COR-L47 (cell line): Measurements from ENCODE around the gene CALY.
A peak's percentile ranks its signal among the peaks of the same experiment; 100 is the strongest.

ENCODE experiments used
- DNase-seq: peaks from one replicate; lab custom pipeline; 2025; lab: John Stamatoyannopoulos, UW

The CALY gene

DNA sequence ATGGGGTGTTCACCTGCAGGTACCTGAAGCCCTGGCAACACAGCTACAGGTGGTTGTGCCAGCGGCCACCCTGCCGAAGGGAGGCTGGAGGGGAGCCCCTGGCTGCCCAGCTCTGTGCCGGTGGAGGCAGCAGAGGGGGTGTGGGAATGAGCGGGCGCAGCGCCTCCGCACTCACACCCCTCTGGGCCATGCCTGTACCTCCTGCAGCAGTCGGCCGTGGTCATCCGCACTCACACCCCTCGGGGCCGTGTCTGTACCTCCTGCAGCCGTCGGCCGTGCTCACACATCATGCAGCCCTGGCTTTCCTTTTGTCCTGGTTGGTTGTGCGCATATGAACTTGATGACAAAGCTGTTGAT lies 26.3 kb downstream of the CALY start:
- no peak for DNase-seq

DNA sequence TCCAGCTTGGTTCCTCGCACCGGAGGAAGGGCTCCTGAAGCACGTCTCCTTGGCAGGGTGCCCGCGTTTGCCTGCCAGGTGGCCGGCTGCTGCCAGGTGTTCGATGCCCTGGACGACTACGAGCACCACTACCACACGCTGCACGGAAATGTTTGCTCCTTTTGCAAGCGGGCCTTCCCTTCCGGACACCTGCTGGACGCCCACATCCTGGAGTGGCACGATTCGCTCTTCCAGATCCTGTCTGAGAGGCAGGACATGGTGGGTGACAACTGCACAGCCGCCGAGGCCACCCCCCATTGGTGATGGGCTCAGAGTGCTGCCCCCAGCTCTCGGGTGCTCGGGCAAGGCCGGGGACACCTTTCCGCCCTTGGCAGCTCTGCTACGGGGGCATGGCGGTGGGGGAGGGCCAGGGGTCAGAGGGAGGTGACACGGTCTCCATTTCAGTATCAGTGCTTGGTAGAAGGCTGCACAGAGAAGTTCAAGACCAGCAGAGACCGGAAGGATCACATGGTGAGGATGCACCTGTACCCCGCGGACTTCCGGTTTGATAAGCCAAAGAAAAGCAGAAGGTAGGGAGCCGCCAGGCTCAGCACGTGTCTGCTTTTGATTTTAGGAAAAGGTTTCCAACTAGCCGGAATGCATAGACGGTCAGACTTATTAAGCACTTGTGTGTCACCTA lies 26.8 kb downstream of the CALY start:
- DNase-seq: peak; percentile 47

DNA sequence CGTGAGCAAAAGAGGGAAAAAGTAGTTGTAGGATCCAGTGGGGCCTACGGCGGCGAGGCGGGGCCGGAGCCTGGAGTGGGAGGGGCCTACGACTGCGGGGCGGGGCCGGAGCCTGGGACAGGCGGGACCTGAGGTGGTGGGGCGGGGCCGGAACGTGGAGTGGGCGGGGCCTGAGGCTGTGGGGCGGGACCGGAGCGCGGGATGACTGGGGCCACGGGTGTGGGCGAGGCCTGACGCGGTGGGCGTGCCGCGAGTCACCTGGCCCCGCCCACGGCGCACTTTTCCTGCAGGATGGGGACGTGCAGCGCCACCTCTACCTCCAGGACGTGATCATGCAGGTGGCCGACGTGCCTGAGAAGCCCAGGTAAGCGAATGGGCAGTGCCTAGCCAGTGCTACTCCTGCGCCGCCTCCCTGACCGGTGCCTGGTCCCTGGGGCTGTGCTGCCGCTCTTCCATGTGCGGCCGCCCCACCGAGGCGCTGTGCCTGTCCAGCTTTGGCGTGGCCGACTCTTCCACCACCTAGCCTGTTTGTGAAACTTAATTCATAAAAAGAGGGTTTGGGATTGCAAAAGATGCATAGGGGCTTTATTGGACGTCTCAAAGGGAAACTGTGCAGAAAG lies 27.5 kb downstream of the CALY start:
- peak; percentile 64 for DNase-seq

GRCh38 chr10:133308421-133309099 lies 28.1 kb downstream of the CALY start, which contains the start of the genes TUBGCP2 and ZNF511:
Gene TUBGCP2, minus strand, starts transcription at chr10:133308872. Its CDS starts 5,931 bp downstream, at chr10:133302941.
Gene ZNF511, plus strand, starts transcription at chr10:133308914. Its CDS starts 30 bp downstream, at chr10:133308944.
- peak; percentile 50 for DNase-seq

DNA sequence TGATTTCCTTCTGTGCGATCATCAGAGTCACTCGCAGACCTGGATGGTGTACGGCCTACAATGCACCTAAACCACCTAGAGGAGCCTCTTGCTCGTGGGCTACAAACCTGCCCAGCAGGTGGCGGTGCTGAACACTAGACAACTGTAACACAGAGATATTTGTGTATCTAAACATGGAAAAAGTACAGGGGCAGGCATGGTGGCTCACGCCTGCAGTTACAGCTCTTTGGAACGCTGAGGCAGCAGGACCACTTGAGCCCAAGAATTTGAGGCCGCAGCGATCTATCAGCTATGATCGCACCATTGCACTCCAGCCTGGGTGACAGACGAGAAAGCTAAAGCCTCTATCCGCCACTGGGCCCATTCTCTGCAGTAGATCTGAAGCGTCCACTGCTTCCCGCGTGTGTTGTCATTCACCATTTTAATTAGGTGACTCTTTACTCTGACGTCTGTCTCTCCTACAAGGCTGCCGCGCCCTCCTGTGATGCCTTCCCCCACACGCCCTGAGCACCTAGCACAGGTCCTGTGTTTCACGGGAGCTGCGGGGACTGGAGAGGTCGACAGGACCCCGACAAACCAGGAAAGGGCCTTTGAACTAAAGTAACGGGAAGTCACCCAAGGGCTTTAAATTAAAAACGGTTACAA lies 28.8 kb downstream of the CALY start:
- DNase-seq: peak; percentile 39

- no peak for DNase-seq
These were observed 29.7 kb downstream of the CALY start for GRCh38 chr10:133306941-133307379.

DNA sequence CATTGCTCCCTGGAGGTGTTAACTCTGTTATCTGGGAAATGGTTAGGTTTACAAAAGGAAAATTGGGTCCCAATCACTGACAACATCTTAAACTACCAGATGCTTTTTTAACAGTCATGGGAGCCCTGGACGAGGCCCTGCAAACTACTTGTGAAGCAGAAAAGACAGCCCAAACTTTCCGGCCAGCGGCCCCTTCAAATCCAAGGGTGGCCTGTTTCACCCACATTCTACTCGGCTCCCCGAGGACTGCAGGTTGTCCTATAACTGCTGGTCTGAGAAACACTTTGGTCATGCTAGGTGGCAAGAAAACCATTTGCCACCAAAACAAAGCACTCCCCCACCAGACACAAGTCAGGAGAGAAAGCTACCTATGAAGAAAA lies 30.6 kb downstream of the CALY start:
- no peak for DNase-seq

DNA sequence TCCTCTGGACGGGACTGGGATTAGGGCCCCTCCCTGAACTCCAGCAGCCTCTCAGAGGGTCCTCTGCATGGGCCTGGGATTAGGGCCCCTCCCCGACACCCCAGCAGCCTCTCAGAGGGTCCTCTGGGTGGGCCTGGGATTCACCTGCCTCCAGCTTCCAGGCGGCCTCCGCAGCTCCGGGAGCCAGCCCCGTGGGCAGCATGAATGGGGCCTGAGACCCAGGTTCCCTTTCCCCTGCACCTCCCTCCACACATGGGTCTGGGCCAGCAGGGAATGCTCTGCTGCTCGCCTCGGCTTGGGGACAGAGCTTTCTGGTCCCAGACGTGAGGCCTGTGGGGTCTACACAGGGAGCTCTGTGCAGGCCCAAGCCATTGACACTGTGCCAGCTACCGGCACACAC lies 33.5 kb downstream of the CALY start:
- DNase-seq: no peak

DNA sequence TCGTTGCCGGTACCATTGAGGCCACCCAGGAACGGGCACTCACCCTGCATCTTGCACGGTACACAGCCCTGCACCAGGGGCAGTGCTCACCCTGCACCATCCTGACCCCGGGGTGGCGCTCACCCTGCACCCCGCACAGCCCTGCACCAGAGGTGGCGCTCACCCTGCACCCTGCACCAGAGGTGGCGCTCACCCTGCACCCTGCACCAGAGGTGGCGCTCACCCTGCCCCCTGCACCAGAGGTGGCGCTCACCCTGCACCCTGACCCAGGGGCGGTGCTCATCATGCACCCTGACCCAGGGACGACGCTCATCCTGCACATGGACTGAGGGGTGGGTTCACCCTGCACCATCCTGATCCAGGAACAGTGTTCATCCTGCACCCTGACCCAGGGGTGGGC lies 34.5 kb downstream of the CALY start:
- no peak for DNase-seq

DNA sequence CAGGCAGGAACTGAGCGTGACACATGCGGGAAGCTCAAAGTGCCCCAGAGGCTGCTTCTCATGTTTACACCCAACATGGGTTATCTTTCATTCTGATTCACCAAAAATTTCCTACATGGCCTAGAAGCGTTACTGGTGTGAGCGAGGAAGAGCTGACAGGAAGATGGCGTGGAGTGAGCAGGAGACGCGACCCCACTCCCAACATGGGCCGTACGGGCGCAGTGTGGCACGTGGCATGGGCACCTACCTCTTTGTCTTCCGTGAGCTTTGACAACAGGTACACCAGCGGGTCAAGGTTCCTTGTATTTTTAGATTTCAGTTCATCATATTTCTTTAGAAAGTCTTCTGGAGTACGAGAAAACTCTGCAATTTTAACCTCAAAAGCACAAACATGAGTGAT lies 37.0 kb downstream of the CALY start:
- no peak for DNase-seq

DNA sequence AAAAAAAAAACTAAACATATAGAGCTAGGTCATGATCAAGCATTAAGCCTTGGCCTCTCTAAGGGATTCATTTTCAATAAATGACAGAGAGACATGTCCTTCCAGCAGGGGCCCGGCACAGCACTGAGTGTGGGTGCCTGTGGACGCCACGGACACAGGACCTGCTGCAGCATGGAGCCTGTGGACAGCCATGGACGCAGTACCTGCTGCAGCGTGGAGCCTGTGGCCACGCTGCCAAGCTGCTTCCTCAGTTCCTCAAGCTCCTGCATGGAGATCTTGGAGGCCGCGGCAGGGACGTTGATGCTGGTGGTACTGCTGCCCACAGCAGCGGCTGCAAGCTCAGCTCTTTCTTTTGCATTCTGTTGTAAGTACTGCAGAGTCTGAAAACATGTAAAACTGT lies 37.5 kb downstream of the CALY start:
- DNase-seq: no peak

DNA sequence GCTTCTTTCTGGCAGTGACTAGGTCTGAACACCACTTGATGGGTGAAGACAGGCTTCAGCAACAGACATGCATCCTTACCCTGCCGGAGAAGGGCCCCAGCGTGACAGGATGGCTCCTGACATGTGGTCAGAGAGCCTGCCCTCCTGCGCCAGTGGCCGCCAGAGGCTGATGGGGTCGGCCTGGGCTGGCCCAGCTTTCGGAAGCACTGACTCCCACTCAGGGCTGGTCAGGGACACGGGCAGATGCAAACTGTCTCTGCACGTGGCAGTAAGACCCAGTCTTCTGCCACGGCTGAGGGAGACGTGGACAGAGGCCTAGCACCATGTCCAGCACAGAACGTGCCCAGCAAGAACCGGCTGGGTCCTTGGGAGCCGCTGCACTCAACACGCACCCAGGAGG lies 38.2 kb downstream of the CALY start:
- no peak for DNase-seq

DNA sequence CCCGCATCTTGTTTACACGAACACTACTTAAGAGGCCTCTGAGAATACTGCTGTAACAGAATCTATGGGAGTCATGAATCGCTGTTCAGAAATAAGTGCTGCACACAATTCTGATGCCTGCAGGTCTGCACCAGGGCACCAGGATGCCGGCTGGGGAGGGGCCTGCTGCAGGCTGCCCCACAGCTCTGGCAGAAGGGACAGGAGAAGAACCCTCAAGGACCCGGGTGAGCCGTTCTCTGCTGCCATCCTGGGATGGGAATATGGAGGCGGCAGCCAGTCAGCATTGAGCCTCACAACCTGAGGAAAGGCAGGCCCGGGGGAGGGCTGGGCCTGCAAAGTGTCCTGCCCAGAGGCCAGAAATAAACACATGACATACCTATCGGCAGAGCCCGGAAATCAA lies 39.2 kb downstream of the CALY start:
- no peak for DNase-seq

GRCh38 chr10:133295426-133296320 lies 41.0 kb downstream of the CALY start:
- DNase-seq: no peak

DNA sequence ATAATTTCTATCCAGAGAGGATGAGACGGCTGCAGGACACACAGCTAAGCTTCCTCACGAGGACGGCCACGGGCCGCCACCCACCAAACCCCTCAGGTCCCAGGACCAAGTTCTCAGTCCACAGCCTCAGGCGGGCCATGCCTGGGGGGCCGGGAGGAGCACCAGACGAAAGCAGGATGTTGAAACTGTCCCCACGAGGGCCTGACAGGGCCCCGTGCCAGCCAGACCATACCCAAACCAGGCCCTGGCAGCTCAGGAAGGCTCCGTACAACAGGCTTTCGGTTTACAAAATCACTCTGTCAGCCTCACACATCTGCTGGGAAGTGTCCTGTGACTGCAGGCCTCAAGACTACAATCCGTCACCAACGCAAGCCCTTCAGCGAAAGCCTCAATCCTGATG lies 42.5 kb downstream of the CALY start:
- no peak for DNase-seq

GRCh38 chr10:133293810-133294119 lies 42.9 kb downstream of the CALY start:
- DNase-seq: no peak

GRCh38 chr10:133292919-133293809 lies 43.5 kb downstream of the CALY start:
- DNase-seq: no peak

DNA sequence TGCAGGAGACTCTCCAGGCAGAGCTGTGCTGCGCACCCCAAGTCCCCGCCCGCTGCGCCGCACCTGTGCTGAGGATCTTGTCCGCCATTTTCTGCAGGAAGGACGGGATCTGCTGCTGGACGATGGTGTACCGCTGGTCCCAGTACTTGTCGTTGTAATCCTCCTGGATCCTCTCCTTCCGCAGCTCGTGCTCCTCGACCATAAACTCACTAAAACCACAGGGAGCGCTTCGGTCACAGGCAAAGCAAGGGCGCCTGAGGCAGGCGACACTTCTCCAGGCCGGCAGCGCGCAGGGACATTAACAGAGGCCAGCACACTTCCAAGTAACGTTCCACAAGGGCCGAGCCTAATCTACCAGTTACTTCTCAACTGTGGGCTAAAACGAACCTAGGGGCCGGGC lies 46.9 kb downstream of the CALY start:
- DNase-seq: no peak

DNA sequence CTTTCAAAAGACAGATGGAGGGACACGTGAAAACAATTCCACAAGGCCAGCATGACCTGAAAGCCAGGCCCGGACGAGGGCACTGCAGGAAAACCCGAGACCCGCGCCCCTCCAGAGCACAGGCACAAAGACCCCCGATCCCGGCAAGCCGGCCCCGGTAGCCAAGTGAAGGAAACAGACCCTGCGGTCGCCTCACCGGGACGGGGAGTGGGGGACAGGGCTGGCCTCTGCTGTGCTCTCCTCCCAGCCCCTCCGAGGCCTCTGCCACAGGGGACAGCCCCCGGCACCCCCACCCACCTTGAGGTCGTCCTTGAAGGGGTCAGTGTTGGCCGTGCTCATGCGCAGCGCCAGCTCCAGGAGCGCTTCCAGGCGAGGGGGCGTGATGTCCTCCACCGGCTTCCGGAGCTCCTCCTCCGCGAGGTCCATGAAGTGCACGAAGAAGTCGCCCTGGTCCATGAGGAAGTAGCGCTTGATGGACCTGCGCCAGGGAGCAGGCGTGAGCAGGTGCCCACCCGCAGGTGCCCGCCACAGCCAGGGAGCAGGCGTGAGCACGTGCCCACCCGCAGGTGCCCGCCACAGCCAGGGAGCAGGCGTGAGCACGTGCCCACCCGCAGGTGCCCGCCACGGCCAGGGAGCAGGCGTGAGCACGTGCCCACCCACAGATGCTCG lies 48.7 kb downstream of the CALY start:
- no peak for DNase-seq

DNA sequence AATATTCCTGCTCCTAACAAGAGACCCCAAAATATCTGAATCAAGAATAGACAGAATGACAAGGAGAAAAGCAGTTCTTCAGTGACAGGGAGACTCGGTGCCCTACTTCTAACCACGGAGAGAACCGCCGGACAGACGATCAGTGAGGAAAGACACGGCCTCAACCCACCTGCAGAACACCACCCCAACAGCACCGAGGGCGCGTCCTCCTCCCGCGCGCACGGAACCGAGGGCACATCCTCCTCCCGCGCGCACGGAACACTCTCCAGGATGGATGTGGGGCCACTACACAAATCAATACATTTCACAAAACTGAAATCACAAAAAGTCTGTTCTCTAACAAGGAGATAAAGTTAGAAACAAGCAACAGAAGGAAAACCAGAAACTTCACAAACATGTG lies 50.3 kb downstream of the CALY start:
- DNase-seq: no peak
